ENCODE measurements around the gene CCDC142.

Gene CCDC142

GRCh38 chr2:74499267-74499939 is 16.6 kb upstream of the CCDC142 start, which contains the start of gene LBX2:
Gene LBX2, minus strand, starts transcription at chr2:74499603. Its CDS starts 66 bp downstream, at chr2:74499537.
- H3K9me3 ChIP-seq (replicated peaks; ENCODE audit: insufficient read depth, low read length) = no peaks in the 10 kb centered on the region
- H3K27ac ChIP-seq (ENCODE audit: low read length) = no peak within 1 kb of the TSS
- H3K36me3 ChIP-seq (replicated peaks; ENCODE audit: insufficient read depth, low read length) = no peaks in the 10 kb centered on the region
- peaks cover 25% of the 10 kb centered on the region for H3K27me3 ChIP-seq (replicated peaks; ENCODE audit: insufficient read depth, low read length)
- no peak for TF ChIP-seq EZH2phosphoT487 (IDR thresholded peaks at IDR 0.05; ENCODE audit: low read length)
- no peak for TF ChIP-seq EZH2 (optimal IDR thresholded peaks at IDR 0.05; ENCODE audit: low read depth, low read length)
- TF ChIP-seq CTCF (IDR thresholded peaks at IDR 0.05; ENCODE audit: low read length) = no peak
- H3K79me2 ChIP-seq (ENCODE audit: low read length) = no peaks in the 10 kb centered on the region
- no peaks in the 10 kb centered on the region for H3K9me2 ChIP-seq (replicated peaks; ENCODE audit: insufficient read depth, low read length)
- peak within 1 kb of the TSS; percentile 49; the same call in 1 of the 2 replicates for H3K4me3 ChIP-seq (ENCODE audit: low read length)
- peak within 1 kb of the TSS; percentile 61 for H2AFZ ChIP-seq (ENCODE audit: low read length)
- H4K20me1 ChIP-seq (ENCODE audit: insufficient read depth, low read length) = no peaks in the 10 kb centered on the region
- H3K4me2 ChIP-seq (ENCODE audit: low read depth, low read length) = peak within 1 kb of the TSS; percentile 71
- 0 out of 2 replicates have a peak, but pooled peaks cover 6% of the 10 kb centered on the region for H3F3A ChIP-seq (ENCODE audit: insufficient read depth, low read length)
- no peak within 1 kb of the TSS for H3K9ac ChIP-seq (ENCODE audit: low read length)
- H3K4me1 ChIP-seq (ENCODE audit: low read length) = peaks cover 6% of the 10 kb centered on the region; the same call in 1 of the 2 replicates
- no peak for DNase-seq

GRCh38 chr2:74498500-74499266 is 15.9 kb upstream of the CCDC142 start:
- H3K4me2 ChIP-seq (ENCODE audit: low read depth, low read length) = peak overlapping the region; percentile 71
- peaks cover 5% of the 10 kb centered on the region; the same call in 1 of the 2 replicates for H3K4me1 ChIP-seq (ENCODE audit: low read length)
- no peak overlapping the region for H3K27ac ChIP-seq (ENCODE audit: low read length)
- H2AFZ ChIP-seq (ENCODE audit: low read length) = peak overlapping the region; percentile 61
- no peak overlapping the region for H3K9ac ChIP-seq (ENCODE audit: low read length)
- no peaks in the 10 kb centered on the region for H3K36me3 ChIP-seq (replicated peaks; ENCODE audit: insufficient read depth, low read length)
- peak overlapping the region; percentile 49; the same call in 1 of the 2 replicates for H3K4me3 ChIP-seq (ENCODE audit: low read length)
- no peak for DNase-seq
- 0 out of 2 replicates have a peak, but pooled peaks cover 3% of the 10 kb centered on the region for H3F3A ChIP-seq (ENCODE audit: insufficient read depth, low read length)
- H3K9me2 ChIP-seq (replicated peaks; ENCODE audit: insufficient read depth, low read length) = no peaks in the 10 kb centered on the region
- H3K9me3 ChIP-seq (replicated peaks; ENCODE audit: insufficient read depth, low read length) = no peaks in the 10 kb centered on the region
- peaks cover 25% of the 10 kb centered on the region for H3K27me3 ChIP-seq (replicated peaks; ENCODE audit: insufficient read depth, low read length)
- no peak for TF ChIP-seq CTCF (IDR thresholded peaks at IDR 0.05; ENCODE audit: low read length)
- no peak for TF ChIP-seq EZH2 (optimal IDR thresholded peaks at IDR 0.05; ENCODE audit: low read depth, low read length)
- TF ChIP-seq EZH2phosphoT487 (IDR thresholded peaks at IDR 0.05; ENCODE audit: low read length) = no peak
- no peaks in the 10 kb centered on the region for H3K79me2 ChIP-seq (ENCODE audit: low read length)
- H4K20me1 ChIP-seq (ENCODE audit: insufficient read depth, low read length) = no peaks in the 10 kb centered on the region

- H3F3A ChIP-seq (ENCODE audit: insufficient read depth, low read length) = 0 out of 2 replicates have a peak, but pooled peaks cover 3% of the 10 kb centered on the region
- H3K9ac ChIP-seq (ENCODE audit: low read length) = no peak overlapping the region
- no peaks in the 10 kb centered on the region for H3K4me1 ChIP-seq (ENCODE audit: low read length)
- peak overlapping the region; percentile 49 for H3K4me3 ChIP-seq (ENCODE audit: low read length)
- no peak for TF ChIP-seq CTCF (IDR thresholded peaks at IDR 0.05; ENCODE audit: low read length)
- TF ChIP-seq EZH2phosphoT487 (IDR thresholded peaks at IDR 0.05; ENCODE audit: low read length) = no peak
- TF ChIP-seq EZH2 (optimal IDR thresholded peaks at IDR 0.05; ENCODE audit: low read depth, low read length) = no peak
- no peaks in the 10 kb centered on the region for H4K20me1 ChIP-seq (ENCODE audit: insufficient read depth, low read length)
- peak overlapping the region; percentile 71 for H3K4me2 ChIP-seq (ENCODE audit: low read depth, low read length)
- H3K79me2 ChIP-seq (ENCODE audit: low read length) = no peaks in the 10 kb centered on the region
- peaks cover 25% of the 10 kb centered on the region for H3K27me3 ChIP-seq (replicated peaks; ENCODE audit: insufficient read depth, low read length)
- H2AFZ ChIP-seq (ENCODE audit: low read length) = peak overlapping the region; percentile 61
- no peak overlapping the region for H3K27ac ChIP-seq (ENCODE audit: low read length)
- no peaks in the 10 kb centered on the region for H3K9me3 ChIP-seq (replicated peaks; ENCODE audit: insufficient read depth, low read length)
- no peak for DNase-seq
- H3K9me2 ChIP-seq (replicated peaks; ENCODE audit: insufficient read depth, low read length) = no peaks in the 10 kb centered on the region
- H3K36me3 ChIP-seq (replicated peaks; ENCODE audit: insufficient read depth, low read length) = no peaks in the 10 kb centered on the region
Measured at GRCh38 chr2:74497777-74498499, 15.1 kb upstream of the CCDC142 start.

Data from MM.1S (cell line).